BLaER1 (cell line): ENCODE results near the gene SEC61A2.

Experiments
- H3K27ac ChIP-seq: shearing (Covaris generic); formaldehyde crosslinking; 2 replicates; pipeline ENCODE4 v1.8.1; 2022
- H3K27me3 ChIP-seq: shearing (Covaris generic); formaldehyde crosslinking; 2 replicates; pipeline ENCODE4 v1.8.1; 2022
- H3K36me3 ChIP-seq: shearing (Covaris generic); formaldehyde crosslinking; 2 replicates; pipeline ENCODE4 v1.8.1; 2022
- H3K4me1 ChIP-seq: shearing (Covaris generic); formaldehyde crosslinking; 2 replicates; pipeline ENCODE4 v1.8.1; 2022
- H3K4me2 ChIP-seq: shearing (Covaris generic); formaldehyde crosslinking; 2 replicates; pipeline ENCODE4 v1.8.1; 2022
- H3K4me3 ChIP-seq: shearing (Covaris generic); formaldehyde crosslinking; 2 replicates; pipeline ENCODE4 v1.8.1; 2022
- H3K9ac ChIP-seq: shearing (Covaris generic); formaldehyde crosslinking; 2 replicates; pipeline ENCODE4 v1.8.1; 2022
- H3K9me3 ChIP-seq: shearing (Covaris generic); formaldehyde crosslinking; 2 replicates; pipeline ENCODE4 v1.8.1; 2022
- H4K20me1 ChIP-seq: shearing (Covaris generic); formaldehyde crosslinking; 2 replicates; pipeline ENCODE4 v1.8.1; 2022
- Cebpa-rat ChIP-seq: shearing (Covaris generic); IDR thresholded peaks from 2 replicates; pipeline ENCODE4 v1.8.1; 2022

SEC61A2 gene

DNA sequence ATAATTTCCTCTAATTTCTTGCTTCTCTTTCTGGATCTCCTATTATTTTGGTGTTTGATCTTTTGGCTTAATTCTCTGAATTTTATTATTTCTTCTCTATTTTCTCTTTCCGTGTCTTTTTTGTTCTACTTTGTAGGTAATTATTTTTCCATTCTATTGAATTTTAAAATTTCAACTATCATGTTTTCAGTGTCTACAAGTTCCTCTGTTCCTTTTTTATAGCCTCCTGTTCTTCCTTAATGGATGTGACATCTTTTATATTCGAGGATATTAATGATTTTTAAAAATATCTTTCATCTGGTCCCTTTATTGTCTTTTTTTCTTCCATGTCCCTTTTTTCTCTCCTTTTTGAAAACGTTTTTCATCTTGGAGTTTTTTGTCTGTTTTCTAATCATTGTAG lies 77.6 kb downstream of the SEC61A2 start:
- Histone ChIP-seq H3K4me2 (no peak overlapping the region), H4K20me1 (peaks cover 95% of the 10 kb centered on the region), H3K4me3 (no peak overlapping the region), H3K9ac (no peak overlapping the region), H3K27me3 (no peaks in the 10 kb centered on the region), H3K27ac (no peak overlapping the region), H3K9me3 (no peaks in the 10 kb centered on the region), H3K36me3 (peaks cover 99% of the 10 kb centered on the region), H3K4me1 (peaks cover 5% of the 10 kb centered on the region)
- TF ChIP-seq Cebpa-rat, result no peak

DNA sequence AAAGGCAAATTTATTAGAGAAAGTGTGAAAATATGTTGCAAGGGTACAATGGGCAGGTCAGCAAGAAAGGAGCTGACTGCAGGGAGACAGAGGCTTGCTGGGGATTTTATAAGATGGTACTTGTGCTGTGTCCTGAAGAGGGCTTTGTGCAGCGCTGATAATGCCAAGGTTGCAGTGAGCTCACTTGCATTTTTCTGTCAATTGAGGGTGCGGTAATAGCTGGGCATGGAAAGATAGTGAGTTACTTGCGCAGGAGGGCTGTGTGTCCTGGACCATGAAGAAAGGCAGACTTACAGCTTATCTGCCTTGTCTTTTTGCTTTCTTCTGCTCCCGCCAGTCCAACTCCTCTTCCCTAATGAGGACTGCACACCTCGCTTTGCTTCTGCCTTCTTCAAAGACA lies 79.0 kb downstream of the SEC61A2 start:
- Histone ChIP-seq H3K4me3 (no peak overlapping the region), H3K27ac (no peak overlapping the region), H3K36me3 (peaks cover 99% of the 10 kb centered on the region), H3K9me3 (no peaks in the 10 kb centered on the region), H3K27me3 (no peaks in the 10 kb centered on the region), H3K9ac (no peak overlapping the region), H3K4me2 (no peak overlapping the region), H4K20me1 (peaks cover 95% of the 10 kb centered on the region), H3K4me1 (no peaks in the 10 kb centered on the region)
- no peak for TF ChIP-seq Cebpa-rat

DNA sequence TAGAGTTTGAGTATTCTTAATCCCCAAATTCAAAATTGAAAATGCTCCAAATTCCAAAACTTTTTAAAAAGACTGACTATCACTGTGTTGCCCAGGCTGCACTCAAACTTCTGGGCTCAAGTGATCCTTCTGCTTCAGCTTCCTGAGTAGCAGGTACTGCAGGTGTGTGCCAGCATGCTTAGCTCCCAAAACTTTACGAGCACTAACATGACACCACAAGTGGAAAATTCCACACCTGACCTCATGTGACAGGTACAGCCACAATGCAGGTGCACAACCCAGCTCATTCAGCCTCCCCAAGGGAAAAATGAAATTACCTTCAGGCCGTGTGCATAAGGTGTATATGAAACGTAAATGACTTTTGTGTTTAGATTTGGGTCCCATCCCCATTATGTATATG lies 83.0 kb downstream of the SEC61A2 start:
- no peaks in the 10 kb centered on the region for H3K27me3 ChIP-seq
- H3K36me3 ChIP-seq, result peaks cover 83% of the 10 kb centered on the region
- peaks cover 20% of the 10 kb centered on the region for H3K4me1 ChIP-seq
- H3K9ac ChIP-seq, result no peak overlapping the region
- H3K4me2 ChIP-seq, result no peak overlapping the region
- no peak for TF ChIP-seq Cebpa-rat
- H3K4me3 ChIP-seq, result no peak overlapping the region
- no peaks in the 10 kb centered on the region for H3K9me3 ChIP-seq
- H4K20me1 ChIP-seq, result peaks cover 84% of the 10 kb centered on the region
- no peak overlapping the region for H3K27ac ChIP-seq

- no peak for TF ChIP-seq Cebpa-rat
- peaks cover 20% of the 10 kb centered on the region for H3K4me1 ChIP-seq
- H3K9ac ChIP-seq, result no peak overlapping the region
- peaks cover 83% of the 10 kb centered on the region for H3K36me3 ChIP-seq
- H3K9me3 ChIP-seq, result no peaks in the 10 kb centered on the region
- no peak overlapping the region for H3K4me3 ChIP-seq
- H3K27ac ChIP-seq, result no peak overlapping the region
- no peaks in the 10 kb centered on the region for H3K27me3 ChIP-seq
- H3K4me2 ChIP-seq, result no peak overlapping the region
- H4K20me1 ChIP-seq, result peaks cover 77% of the 10 kb centered on the region
These were observed 84.1 kb downstream of the SEC61A2 start for GRCh38 chr10:12213621-12214020.

GRCh38 chr10:12214093-12214492 lies 84.6 kb downstream of the SEC61A2 start:
- H3K4me3 ChIP-seq, result no peak overlapping the region
- no peaks in the 10 kb centered on the region for H3K27me3 ChIP-seq
- peaks cover 74% of the 10 kb centered on the region for H4K20me1 ChIP-seq
- peak overlapping the region; percentile 7; the same call in 1 of the 2 replicates for H3K27ac ChIP-seq
- peak overlapping the region; percentile 48; the same call in 1 of the 2 replicates for H3K4me2 ChIP-seq
- peaks cover 83% of the 10 kb centered on the region for H3K36me3 ChIP-seq
- H3K9ac ChIP-seq, result no peak overlapping the region
- H3K4me1 ChIP-seq, result peaks cover 20% of the 10 kb centered on the region
- no peak for TF ChIP-seq Cebpa-rat
- no peaks in the 10 kb centered on the region for H3K9me3 ChIP-seq

GRCh38 chr10:12214763-12215218 lies 85.3 kb downstream of the SEC61A2 start:
- Histone ChIP-seq H3K27me3 (no peaks in the 10 kb centered on the region), H3K4me2 (peak overlapping the region; percentile 48), H4K20me1 (peaks cover 70% of the 10 kb centered on the region), H3K27ac (no peak overlapping the region), H3K9ac (no peak overlapping the region), H3K36me3 (peaks cover 83% of the 10 kb centered on the region), H3K9me3 (peaks cover 2% of the 10 kb centered on the region; the same call in 1 of the 2 replicates), H3K4me3 (no peak overlapping the region), H3K4me1 (peaks cover 20% of the 10 kb centered on the region)
- no peak for TF ChIP-seq Cebpa-rat
